OCI-LY7 (cell line): ENCODE results near the gene P3H1. TPM values are rescaled to one million over a fixed set of nuclear protein-coding genes. Genes with fewer than 3 reads are reported as not detected.

Experiments
- BruUV-seq: library from RNA; stranded (reverse); fragments of 400-500 nt; replicated peaks from 2 replicates; lab custom pipeline; 2021; lab: Mats Ljungman, UMichigan
- CTCF ChIA-PET: fragments of 300-600 bp; sonication (Branson Sonifier 250); formaldehyde crosslinking; loops from one replicate; lab custom pipeline; 2022; ENCODE audit warnings: antibody characterized with exemption; ENCODE audit not compliant: unreplicated experiment; lab: Charles Lee
- POLR2A ChIA-PET: fragments of 300-600 bp; sonication (Branson Sonifier 250); formaldehyde crosslinking; loops from one replicate; lab custom pipeline; 2022; ENCODE audit warnings: antibody characterized with exemption; lab: Charles Lee
- DNase-seq: peaks from one replicate; pipeline ENCODE4 v3.0.0-alpha.2; 2015; ENCODE audit warnings: low spot score
- H2AFZ ChIP-seq: fragments of 200-600 bp; sonication (generic), shearing (Covaris generic); 2 replicates; pipeline ENCODE4 v1.6.1; 2014; ENCODE audit warnings: mild to moderate bottlenecking, antibody characterized with exemption, low read length, moderate library complexity
- H3K27ac ChIP-seq: fragments of 200-600 bp; sonication (generic); 2 replicates; pipeline ENCODE4 v1.5.1; 2014; ENCODE audit warnings: mixed run types, low read depth, mild to moderate bottlenecking, moderate library complexity, low read length, inconsistent platforms; ENCODE audit not compliant: poor library complexity, severe bottlenecking
- H3K36me3 ChIP-seq: fragments of 200-600 bp; sonication (generic); 2 replicates; pipeline ENCODE4 v1.6.1; 2014; ENCODE audit warnings: mild to moderate bottlenecking, antibody characterized with exemption, low read length, moderate library complexity, mixed read lengths; ENCODE audit not compliant: insufficient read depth
- H3K4me1 ChIP-seq: fragments of 200-600 bp; sonication (generic); 2 replicates; pipeline ENCODE4 v1.5.1; 2014; ENCODE audit warnings: mild to moderate bottlenecking, low read length; ENCODE audit not compliant: insufficient read depth, poor library complexity, severe bottlenecking
- H3K4me2 ChIP-seq: fragments of 200-600 bp; sonication (generic); 2 replicates; pipeline ENCODE4 v1.6.1; 2014; ENCODE audit warnings: mild to moderate bottlenecking, low read length
- H3K4me3 ChIP-seq: fragments of 200-600 bp; sonication (generic); 2 replicates; pipeline ENCODE4 v1.5.1; 2014; ENCODE audit warnings: mild to moderate bottlenecking, low read depth, low read length; ENCODE audit not compliant: poor library complexity, severe bottlenecking
- H3K79me2 ChIP-seq: fragments of 200-600 bp; sonication (generic); 2 replicates; pipeline ENCODE4 v1.6.1; 2016; ENCODE audit warnings: low read depth, mild to moderate bottlenecking, low read length, moderate library complexity, mixed read lengths; ENCODE audit not compliant: insufficient read depth
- H3K9me2 ChIP-seq: fragments of 200-600 bp; sonication (generic); 2 replicates; pipeline ENCODE4 v1.6.1; 2016; ENCODE audit warnings: mild to moderate bottlenecking, low read length, mixed read lengths; ENCODE audit not compliant: insufficient read depth
- H3K9me3 ChIP-seq: fragments of 200-600 bp; sonication (generic); 2 replicates; pipeline ENCODE4 v1.6.1; 2014; ENCODE audit warnings: mild to moderate bottlenecking, mixed run types, low read length, mixed read lengths
- H4K20me1 ChIP-seq: fragments of 200-600 bp; sonication (generic); 2 replicates; pipeline ENCODE4 v1.6.1; 2014; ENCODE audit warnings: mild to moderate bottlenecking, antibody characterized with exemption, low read length, moderate library complexity, mixed read lengths; ENCODE audit not compliant: insufficient read depth
- EZH2phosphoT487 ChIP-seq: fragments of 200-600 bp; sonication (generic); IDR thresholded peaks from 2 replicates; pipeline ENCODE4 v1.6.1; 2018; ENCODE audit warnings: low read depth, borderline replicate concordance, mild to moderate bottlenecking, mixed run types, antibody characterized with exemption, low read length, moderate library complexity, mixed read lengths
- intact Hi-C: fragments of 100-400 bp; cut with micrococcal nuclease; formaldehyde crosslinking; loops from one replicate; pipeline ENCODE4 v1.10.0; 2022; ENCODE audit not compliant: unreplicated experiment
- total RNA-seq, 2 experiments: library from RNA; depleted of rRNA in 1 of 2; stranded (reverse); fragments of >200 nt in 1 of 2; shearing (Covaris generic) in 1 of 2; gene quantifications; 2 replicates each; pipeline ENCODE4 v1.2.3, GENCODE V29; 2014 to 2022
- TF ChIP-seq, protein P1 (sequence below): fragments of 200-600 bp; sonication (generic); conservative IDR thresholded peaks from 2 replicates; pipeline ENCODE4 v1.5.1; 2014; ENCODE audit warnings: mild to moderate bottlenecking, antibody characterized with exemption, low read length, moderate library complexity, mixed read lengths

Gene P3H1
- total RNA-seq, 2 experiments from 2014 or later: 39.0 to 45.7 TPM

DNA sequence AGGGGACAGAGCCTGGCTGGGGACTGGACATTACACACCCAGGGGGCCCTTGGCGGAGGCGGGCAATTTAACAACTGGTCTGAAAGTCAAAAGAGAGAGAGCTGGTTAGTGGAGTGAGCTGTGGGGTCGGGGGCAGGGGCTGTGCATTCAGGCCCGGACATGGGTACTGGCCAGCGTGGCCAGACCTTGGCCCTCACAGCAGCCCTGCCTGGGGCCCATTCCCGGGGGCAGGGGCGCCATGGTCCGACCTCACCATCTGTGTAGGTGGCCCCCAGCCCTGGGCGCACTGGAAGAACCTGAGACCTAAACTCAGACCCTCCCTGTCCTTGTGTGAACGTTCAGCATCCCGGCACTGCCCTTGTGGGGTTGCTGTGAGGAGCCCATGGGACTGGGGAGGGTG is 31.8 kb downstream of the P3H1 start:
- no TSS peak for BruUV-seq
- TF ChIP-seq EZH2phosphoT487: no peak
- Histone ChIP-seq H3K27ac (no peak overlapping the region), H3K9me3 (no peaks in the 10 kb centered on the region), H2AFZ (no peak overlapping the region), H3K9me2 (no peaks in the 10 kb centered on the region), H4K20me1 (no peaks in the 10 kb centered on the region), H3K4me1 (peaks cover 11% of the 10 kb centered on the region), H3K79me2 (no peaks in the 10 kb centered on the region), H3K4me3 (no peak overlapping the region), H3K36me3 (no peaks in the 10 kb centered on the region), H3K4me2 (no peak overlapping the region)
- ChIA-PET POLR2A (interaction anchor here (0.6 kb wide), 1 partner anchor 370 kb away, joined by 3 read pairs; no protein-coding TSS in a partner anchor), CTCF (no interaction called here)
- DNase-seq: no peak
- intact Hi-C loops: no loop called here

DNA sequence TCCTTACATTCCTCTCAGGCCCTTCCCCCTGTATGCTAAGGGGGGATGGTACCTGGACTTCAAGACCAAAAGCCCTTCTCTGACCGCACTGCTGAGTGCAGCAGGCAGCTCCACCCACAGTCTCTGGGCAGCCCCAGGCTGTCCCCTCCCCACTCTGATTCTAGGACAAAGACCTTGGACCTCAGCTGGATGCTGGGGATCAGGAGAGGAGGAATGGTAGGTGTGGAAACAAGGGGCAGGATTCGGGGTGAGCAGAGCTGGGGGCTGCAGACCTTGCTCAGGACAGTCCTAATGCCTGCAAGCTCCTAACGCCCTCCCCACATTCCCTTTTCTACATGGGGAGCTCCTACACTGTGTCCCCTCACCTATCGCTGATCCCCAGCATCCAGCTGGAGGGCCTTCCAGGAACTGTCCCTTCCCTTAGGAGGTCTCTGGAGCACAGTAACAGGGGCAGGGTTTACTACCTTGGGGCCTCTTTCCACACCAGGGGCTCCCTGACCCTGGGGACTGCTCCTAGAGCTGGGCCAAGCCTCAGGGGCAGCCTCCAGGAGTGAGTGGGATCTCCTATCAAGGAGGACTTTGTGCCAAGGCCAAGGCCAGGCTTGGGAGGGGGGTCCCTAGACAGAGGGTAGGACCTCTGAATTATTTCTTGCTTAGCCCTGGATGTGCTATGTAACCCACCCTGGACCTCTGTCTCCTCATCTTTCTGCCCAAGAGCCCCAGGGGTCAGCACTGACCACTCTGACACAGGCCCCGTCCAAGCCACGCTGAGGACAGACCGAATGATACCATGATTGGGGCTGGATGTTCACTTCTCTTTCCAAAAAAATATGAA is 32.4 kb downstream of the P3H1 start:
- Histone ChIP-seq H4K20me1 (no peaks in the 10 kb centered on the region), H2AFZ (no peak overlapping the region), H3K4me2 (no peak overlapping the region), H3K4me1 (peaks cover 11% of the 10 kb centered on the region), H3K27ac (no peak overlapping the region), H3K79me2 (no peaks in the 10 kb centered on the region), H3K4me3 (no peak overlapping the region), H3K36me3 (no peaks in the 10 kb centered on the region), H3K9me3 (no peaks in the 10 kb centered on the region), H3K9me2 (no peaks in the 10 kb centered on the region)
- no peak for DNase-seq
- ChIA-PET POLR2A (interaction anchor here (0.6 kb wide), 1 partner anchor 11 kb away, joined by 3 read pairs; no protein-coding TSS in a partner anchor), CTCF (no interaction called here)
- intact Hi-C loops: no loop called here
- BruUV-seq: no TSS peak
- TF ChIP-seq, protein P1, sequence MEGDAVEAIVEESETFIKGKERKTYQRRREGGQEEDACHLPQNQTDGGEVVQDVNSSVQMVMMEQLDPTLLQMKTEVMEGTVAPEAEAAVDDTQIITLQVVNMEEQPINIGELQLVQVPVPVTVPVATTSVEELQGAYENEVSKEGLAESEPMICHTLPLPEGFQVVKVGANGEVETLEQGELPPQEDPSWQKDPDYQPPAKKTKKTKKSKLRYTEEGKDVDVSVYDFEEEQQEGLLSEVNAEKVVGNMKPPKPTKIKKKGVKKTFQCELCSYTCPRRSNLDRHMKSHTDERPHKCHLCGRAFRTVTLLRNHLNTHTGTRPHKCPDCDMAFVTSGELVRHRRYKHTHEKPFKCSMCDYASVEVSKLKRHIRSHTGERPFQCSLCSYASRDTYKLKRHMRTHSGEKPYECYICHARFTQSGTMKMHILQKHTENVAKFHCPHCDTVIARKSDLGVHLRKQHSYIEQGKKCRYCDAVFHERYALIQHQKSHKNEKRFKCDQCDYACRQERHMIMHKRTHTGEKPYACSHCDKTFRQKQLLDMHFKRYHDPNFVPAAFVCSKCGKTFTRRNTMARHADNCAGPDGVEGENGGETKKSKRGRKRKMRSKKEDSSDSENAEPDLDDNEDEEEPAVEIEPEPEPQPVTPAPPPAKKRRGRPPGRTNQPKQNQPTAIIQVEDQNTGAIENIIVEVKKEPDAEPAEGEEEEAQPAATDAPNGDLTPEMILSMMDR: no peak
- TF ChIP-seq EZH2phosphoT487: no peak

DNA sequence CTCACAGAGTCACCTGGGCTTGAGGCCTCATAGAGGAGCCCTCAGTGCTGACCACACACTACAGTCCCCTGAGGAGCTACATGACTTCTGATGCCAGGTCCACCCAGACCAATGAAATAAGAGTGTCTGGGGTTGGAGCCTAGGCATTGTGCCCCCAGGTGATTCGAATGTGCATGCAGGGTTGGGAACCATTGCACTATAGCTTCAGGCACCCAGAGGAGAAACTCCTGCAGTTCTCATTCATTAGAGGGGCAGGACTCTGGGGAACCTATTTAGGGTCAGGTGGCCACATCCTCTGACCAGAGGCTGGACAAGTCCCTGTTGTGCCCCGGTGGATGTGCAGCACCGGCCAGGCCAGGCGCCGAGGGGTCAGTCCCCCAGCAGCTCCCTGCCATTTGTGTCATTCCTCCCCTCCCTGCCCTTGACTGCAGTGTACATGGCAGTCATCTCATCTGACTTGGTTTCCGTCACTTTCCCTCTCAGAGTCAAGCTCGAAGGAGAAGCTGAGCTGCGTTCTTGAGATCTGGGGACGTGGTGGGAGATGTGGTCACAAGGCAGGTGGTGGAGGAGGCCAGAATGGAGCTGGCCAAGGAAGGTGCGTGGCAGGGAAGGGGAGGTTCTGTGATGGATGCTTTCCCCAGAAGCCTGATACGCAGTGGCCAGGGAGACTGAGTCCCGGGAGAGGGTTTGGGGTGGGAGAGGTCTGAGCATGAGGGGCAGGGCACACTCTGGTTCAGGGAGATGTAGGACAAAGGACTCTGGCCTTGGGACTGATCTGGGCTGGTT is 33.2 kb downstream of the P3H1 start:
- H3K36me3 ChIP-seq: no peaks in the 10 kb centered on the region
- H3K27ac ChIP-seq: no peak overlapping the region
- no peak for TF ChIP-seq EZH2phosphoT487
- TF ChIP-seq, protein P1: no peak
- no peaks in the 10 kb centered on the region for H3K79me2 ChIP-seq
- no peak overlapping the region for H3K4me3 ChIP-seq
- ChIA-PET POLR2A (interaction anchor here (0.6 kb wide), 1 partner anchor 10 kb away, joined by 3 read pairs; no protein-coding TSS in a partner anchor), CTCF (no interaction called here)
- no peaks in the 10 kb centered on the region for H3K9me2 ChIP-seq
- no TSS peak for BruUV-seq
- H3K9me3 ChIP-seq: no peaks in the 10 kb centered on the region
- no peak for DNase-seq
- no peak overlapping the region for H3K4me2 ChIP-seq
- intact Hi-C loops: no loop called here
- H2AFZ ChIP-seq: no peak overlapping the region
- no peaks in the 10 kb centered on the region for H4K20me1 ChIP-seq
- peaks cover 11% of the 10 kb centered on the region for H3K4me1 ChIP-seq
